Measurements from ENCODE around the gene UGT1A5.

DNA sequence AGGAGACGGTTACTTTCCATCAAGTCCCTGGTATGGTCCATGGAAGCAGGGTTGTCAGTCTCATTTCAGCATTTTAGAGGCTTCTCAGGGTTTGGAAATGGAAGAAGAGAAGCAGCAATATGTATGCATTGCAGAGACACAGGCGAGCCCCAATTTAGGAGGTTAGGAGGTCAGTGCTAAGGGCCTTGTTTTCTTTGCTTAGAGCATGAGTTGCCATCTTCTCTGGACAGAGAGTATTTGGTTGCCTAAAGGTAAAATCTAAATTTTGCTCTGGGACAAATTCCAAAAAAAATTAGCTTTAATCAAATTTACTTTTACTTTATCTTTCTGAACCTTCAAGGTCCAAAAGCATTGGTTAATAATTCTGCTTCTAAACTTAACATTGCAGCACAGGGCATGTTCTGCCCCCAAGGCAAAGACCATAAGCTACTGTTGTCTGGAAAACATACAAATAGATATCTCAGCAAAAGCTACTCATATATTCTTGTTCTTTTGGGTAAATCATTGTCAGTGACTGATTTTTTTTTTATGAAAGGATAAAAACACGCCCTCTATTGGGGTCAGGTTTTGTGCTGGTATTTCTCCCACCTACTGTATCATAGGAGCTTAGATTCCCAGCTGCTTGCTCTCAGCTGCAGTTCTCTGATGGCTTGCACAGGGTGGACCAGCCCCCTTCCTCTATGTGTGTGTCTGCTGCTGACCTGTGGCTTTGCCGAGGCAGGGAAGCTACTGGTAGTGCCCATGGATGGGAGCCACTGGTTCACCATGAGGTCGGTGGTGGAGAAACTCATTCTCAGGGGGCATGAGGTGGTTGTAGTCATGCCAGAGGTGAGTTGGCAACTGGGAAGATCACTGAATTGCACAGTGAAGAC is 41.2 kb upstream of the UGT1A5 start, which contains the start of gene UGT1A9:
- TF ChIP-seq, protein P1, sequence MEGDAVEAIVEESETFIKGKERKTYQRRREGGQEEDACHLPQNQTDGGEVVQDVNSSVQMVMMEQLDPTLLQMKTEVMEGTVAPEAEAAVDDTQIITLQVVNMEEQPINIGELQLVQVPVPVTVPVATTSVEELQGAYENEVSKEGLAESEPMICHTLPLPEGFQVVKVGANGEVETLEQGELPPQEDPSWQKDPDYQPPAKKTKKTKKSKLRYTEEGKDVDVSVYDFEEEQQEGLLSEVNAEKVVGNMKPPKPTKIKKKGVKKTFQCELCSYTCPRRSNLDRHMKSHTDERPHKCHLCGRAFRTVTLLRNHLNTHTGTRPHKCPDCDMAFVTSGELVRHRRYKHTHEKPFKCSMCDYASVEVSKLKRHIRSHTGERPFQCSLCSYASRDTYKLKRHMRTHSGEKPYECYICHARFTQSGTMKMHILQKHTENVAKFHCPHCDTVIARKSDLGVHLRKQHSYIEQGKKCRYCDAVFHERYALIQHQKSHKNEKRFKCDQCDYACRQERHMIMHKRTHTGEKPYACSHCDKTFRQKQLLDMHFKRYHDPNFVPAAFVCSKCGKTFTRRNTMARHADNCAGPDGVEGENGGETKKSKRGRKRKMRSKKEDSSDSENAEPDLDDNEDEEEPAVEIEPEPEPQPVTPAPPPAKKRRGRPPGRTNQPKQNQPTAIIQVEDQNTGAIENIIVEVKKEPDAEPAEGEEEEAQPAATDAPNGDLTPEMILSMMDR (IDR thresholded peaks at IDR 0.05) = no peak
- no peak for TF ChIP-seq POLR2A (IDR thresholded peaks at IDR 0.05)
